Stimulated activated CD4-positive, alpha-beta T cell treated with anti-CD3 and anti-CD28 coated beads, Interleukin-1b, Interleukin-23, amount 100 ng/mL, for 1 hour (primary cell): ENCODE measurements around the gene RTTN.
"Not testable (repeated sequence)": the region's sequence is repeated elsewhere in the genome, so short reads cannot be mapped to it uniquely, and the experiment has no call there.

Source experiments
- DNase-seq, 2 donors: peaks; one replicate each; pipeline ENCODE4 v3.0.0-alpha.2; 2020; ENCODE audit warnings: low read depth in 2 of 2

Gene RTTN

DNA sequence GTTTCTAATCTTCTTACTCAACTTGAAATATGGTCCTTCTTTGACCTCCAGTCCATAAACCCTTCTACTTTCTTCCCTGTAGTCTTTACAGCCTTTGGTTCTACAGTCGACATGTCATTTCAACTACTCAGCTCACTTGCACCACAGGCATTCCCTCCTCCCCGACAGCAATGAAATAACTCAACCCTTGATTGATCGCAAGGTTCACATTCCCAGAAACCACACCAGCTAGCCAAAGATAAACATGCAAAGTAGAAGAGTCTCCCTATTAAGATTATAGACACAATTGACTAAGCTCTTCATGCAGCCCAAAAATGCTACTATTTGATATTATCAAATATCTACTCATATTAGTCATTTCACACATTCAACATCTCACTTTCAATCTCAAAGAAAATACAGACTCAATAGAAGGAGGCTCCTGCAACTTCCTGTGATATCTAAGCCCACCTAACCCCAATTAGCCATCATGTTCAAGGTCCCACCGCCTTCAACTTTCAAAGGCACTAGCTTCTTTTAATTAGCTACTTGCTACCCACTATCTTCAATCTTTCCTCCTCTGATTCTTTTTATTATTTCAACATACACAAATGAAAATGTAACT lies 50.8 kb downstream of the RTTN start:
- DNase-seq, result no peak

GRCh38 chr18:70151614-70152013 lies 53.9 kb downstream of the RTTN start:
- DNase-seq, result no peak

GRCh38 chr18:70149616-70150301 lies 55.7 kb downstream of the RTTN start:
- DNase-seq, result no peak

- no peak for DNase-seq
Observed at GRCh38 chr18:70149156-70149555, 56.3 kb downstream of the RTTN start.

- no peak for DNase-seq
Observed at GRCh38 chr18:70148039-70148938, 57.2 kb downstream of the RTTN start.

- no peak for DNase-seq
Observed at GRCh38 chr18:70146174-70146573, 59.3 kb downstream of the RTTN start.

GRCh38 chr18:70142001-70142400 lies 63.5 kb downstream of the RTTN start:
- no peak for DNase-seq

DNA sequence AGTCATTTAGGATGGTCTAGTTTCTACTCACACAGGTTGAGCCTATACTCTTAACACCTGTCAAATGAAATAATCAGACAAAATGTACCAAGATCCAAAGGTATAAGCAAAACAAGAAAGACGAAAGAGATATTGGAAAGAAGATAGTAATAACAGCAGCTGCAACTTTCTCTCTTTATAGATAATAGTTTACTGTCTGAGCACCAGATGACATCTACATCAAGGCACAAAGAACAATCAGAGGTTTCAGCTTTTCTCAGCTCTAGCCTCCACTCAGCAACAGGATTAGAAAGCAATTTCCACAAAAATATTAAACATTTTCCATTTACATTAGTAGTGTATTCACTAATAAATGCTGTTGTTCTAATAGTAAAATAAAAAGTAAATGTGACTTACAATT lies 66.3 kb downstream of the RTTN start:
- DNase-seq, result no peak

DNA sequence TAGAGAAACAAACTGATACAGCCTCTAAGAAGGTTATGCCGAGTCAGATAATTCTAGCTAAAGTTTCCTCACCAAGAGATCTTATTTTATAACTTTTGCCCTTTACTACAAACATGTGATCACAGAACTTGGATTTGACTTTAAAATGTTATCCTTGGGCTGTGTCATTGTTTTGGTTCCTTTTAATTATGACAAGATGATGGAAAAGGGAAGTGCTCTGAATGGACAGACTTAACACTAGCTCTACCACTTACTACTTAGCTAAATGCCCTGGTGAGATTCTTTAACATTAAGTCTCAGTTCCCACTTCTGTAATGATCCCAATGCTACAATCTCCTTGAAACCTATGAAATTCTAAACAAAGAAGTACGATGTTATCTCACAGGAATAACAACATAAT lies 69.9 kb downstream of the RTTN start:
- no peak for DNase-seq

- no peak for DNase-seq
Observed at GRCh38 chr18:70132999-70133398, 72.5 kb downstream of the RTTN start.

- no peak for DNase-seq
Observed at GRCh38 chr18:70128271-70128670, 77.2 kb downstream of the RTTN start.

- DNase-seq, result no peak
Observed at GRCh38 chr18:70127359-70127758, 78.1 kb downstream of the RTTN start.

DNA sequence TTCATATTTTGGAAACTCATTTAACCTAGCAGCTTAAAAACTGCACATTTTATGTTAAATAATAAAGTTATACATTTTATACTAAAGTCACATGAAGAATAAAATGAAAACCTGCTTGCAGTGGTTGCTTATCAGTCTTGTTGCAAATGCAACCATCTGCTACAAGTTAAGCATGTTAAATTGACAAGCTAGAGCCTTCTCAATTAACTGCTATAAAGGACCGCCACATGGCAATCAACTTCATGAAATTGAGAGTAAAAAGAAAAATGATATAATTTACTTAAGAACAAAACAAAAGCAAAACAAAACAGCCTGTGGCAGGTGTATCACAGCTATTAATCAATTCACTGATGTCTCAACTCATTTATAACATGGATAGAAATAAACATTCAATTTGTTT lies 78.7 kb downstream of the RTTN start:
- no peak for DNase-seq

- DNase-seq, result no peak
Observed at GRCh38 chr18:70124139-70124538, 81.3 kb downstream of the RTTN start.

DNA sequence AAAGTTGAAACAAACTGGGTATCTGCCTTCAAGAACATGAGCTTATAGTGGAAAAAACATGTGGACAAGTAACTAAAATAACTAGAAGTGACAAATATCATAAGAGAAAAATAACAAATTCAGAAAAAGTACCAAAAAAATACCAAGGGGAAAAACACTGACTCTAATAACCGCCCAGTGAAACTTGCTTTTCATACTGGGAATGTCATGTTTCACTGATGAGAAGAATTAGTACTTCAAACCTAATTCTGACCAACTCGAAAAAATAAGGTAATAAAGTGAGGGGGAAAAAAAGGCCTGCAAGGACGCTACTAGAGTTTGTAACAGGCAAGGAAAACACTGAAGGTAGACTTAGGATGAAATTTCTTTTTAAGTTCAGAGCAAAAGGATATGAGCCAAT lies 83.6 kb downstream of the RTTN start:
- no peak for DNase-seq

GRCh38 chr18:70116949-70117348 lies 88.5 kb downstream of the RTTN start:
- DNase-seq, result no peak

DNA sequence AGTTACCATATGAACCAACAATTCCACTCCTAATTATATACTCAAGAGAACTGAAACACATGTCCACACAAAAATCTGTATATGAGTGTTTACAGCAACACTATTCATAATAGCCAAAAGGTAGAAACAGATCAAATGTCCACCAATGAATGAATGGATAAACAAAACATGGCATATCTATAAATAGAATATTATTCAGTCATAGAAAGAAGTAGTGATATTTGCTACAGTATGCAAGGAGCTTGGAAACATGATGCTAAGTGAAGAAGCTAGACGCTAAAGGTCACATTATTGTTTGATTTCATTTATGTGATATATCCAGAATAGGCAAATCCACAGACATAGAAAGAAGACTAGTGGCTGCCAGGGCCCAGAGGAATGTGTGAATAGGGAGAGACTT lies 92.0 kb downstream of the RTTN start:
- no peak for DNase-seq

DNA sequence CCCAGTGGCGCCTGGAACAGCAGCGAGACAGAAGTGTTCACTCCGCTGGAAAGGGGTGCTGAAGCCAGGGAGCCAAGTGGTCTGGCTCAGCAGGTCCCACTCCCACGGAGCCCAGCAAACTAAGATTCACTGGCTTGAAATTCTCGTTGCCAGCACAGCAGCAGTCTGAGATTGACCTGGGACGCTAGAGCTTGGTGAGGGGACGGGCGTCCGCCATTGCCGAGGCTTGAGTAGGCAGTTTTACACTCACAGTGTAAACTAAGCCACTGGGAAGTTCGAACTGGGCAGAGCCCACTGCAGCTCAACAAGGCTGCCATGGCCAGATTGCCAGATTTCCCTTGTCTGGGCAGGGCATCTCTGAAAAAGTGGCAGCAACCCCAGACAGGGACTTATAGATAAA lies 94.8 kb downstream of the RTTN start:
- no peak for DNase-seq

DNA sequence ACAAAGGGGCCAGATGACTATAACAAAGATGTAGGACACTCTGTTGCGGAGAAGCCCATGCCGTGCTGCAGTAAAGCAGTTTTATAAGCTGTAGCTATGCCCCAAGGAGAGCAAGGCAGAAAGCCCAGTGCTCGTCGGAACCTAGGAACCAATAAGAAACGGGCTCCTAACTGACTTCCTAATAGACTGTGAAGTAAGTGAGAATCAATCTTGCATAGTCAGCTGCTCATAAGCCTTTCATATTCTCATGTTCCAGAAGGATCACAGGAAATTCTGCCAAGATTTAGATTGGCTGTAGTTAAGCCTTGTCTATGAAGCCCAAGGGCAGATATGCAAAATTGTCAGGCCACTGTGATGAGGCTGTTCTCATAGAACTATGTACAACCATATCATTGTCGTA lies 98.4 kb downstream of the RTTN start:
- DNase-seq, result no peak

GRCh38 chr18:70102854-70103253 lies 102.6 kb downstream of the RTTN start:
- DNase-seq, result not testable (repeated sequence)

GRCh38 chr18:70089858-70090257 lies 115.6 kb downstream of the RTTN start:
- DNase-seq, result no peak

DNA sequence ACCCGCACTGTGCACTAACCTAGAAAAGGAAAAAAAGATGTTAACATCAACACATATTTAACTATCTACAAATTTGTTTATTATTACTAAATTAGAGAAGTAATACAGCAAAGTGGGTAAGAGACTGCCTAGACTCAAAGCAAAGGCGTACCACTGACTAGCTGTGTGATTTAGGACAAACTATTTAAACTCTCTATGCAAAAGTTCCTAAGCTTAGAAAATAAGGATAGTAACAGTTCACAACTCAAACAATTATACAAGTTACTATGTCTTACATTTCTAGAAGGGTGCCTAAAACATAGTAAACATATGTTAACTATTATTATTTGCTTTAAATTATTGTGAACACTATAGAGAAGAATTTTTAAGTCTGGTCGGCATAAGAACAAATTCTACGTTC lies 119.4 kb downstream of the RTTN start:
- DNase-seq, result no peak

- DNase-seq, result no peak
Observed at GRCh38 chr18:70085641-70086040, 119.8 kb downstream of the RTTN start.
